Uterus (tissue), 2 donors: Measurements from ENCODE around the gene CBR1.

ENCODE experiments used
- POLR2A ChIP-seq, 2 donors: fragments of 450-650 bp; IDR thresholded peaks; one replicate each; pipeline ENCODE4 v1.6.1; 2016; ENCODE audit warnings: antibody characterized with exemption in 2 of 2, mild to moderate bottlenecking in 1 of 2, moderate library complexity in 1 of 2
- TF ChIP-seq, protein P1 (sequence below), 4 experiments: fragments of 200-600 bp in 2 of 4; fragments of 450-650 bp in 2 of 4; sonication (generic) in 2 of 4; IDR thresholded peaks; one replicate each; pipeline ENCODE4 v1.5.1; 2016 to 2019; ENCODE audit warnings: antibody characterized with exemption in 4 of 4, mild to moderate bottlenecking in 2 of 4, moderate library complexity in 1 of 4

DNA sequence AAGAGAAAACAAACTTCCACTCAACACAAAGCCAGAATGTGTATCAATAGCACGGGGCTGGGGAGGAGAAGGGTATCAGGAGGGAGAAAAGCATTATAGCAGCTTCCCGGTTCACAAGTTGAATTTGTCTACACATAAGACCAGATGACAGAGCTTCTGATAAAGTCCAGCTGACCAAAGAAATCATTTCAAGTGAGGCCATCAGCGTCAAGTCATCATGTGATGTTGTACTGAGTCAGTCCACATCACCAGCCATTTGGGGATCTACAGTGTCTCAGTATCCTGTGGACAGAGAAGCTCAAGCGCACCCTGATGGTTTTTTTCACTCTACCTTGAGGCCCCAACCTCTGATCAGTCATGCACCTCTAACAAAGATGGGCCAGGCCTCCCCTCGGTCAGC is 42.5 kb upstream of the CBR1 start:
- TF ChIP-seq, protein P1, sequence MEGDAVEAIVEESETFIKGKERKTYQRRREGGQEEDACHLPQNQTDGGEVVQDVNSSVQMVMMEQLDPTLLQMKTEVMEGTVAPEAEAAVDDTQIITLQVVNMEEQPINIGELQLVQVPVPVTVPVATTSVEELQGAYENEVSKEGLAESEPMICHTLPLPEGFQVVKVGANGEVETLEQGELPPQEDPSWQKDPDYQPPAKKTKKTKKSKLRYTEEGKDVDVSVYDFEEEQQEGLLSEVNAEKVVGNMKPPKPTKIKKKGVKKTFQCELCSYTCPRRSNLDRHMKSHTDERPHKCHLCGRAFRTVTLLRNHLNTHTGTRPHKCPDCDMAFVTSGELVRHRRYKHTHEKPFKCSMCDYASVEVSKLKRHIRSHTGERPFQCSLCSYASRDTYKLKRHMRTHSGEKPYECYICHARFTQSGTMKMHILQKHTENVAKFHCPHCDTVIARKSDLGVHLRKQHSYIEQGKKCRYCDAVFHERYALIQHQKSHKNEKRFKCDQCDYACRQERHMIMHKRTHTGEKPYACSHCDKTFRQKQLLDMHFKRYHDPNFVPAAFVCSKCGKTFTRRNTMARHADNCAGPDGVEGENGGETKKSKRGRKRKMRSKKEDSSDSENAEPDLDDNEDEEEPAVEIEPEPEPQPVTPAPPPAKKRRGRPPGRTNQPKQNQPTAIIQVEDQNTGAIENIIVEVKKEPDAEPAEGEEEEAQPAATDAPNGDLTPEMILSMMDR (IDR thresholded peaks at IDR 0.05) = no peak
- no peak for TF ChIP-seq POLR2A (IDR thresholded peaks at IDR 0.05)
